ENCODE measurements around the gene D2HGDH.

D2HGDH gene

GRCh38 chr2:241721852-241722251 is 12.6 kb upstream of the D2HGDH start:
- H3K79me1 ChIP-seq (ENCODE audit: low read length): no peaks in the 10 kb centered on the region
- H3K9ac ChIP-seq (ENCODE audit: low read length): no peak overlapping the region
- no peak overlapping the region for H2BK120ac ChIP-seq (ENCODE audit: insufficient read depth, low read length, poor library complexity)
- no peak overlapping the region for H3K14ac ChIP-seq (ENCODE audit: low read length)
- no peak overlapping the region for H3K4ac ChIP-seq (ENCODE audit: low read depth, low read length)
- H2AK5ac ChIP-seq (ENCODE audit: low read length): no peak overlapping the region
- no peak overlapping the region for H3K27ac ChIP-seq (ENCODE audit: low read depth, low read length)
- H3K4me3 ChIP-seq (ENCODE audit: low read depth, low read length): no peak overlapping the region
- peaks cover 27% of the 10 kb centered on the region for H3K9me3 ChIP-seq (ENCODE audit: insufficient read depth, low read depth, low read length)
- no peaks in the 10 kb centered on the region for H3K79me2 ChIP-seq (ENCODE audit: control insufficient read depth, insufficient read depth, low read length, poor library complexity)
- DNase-seq: no peak
- no peak overlapping the region for H2BK5ac ChIP-seq (ENCODE audit: low read depth, low read length, poor library complexity)
- H3K4me1 ChIP-seq (ENCODE audit: control insufficient read depth in 1 of 2, insufficient read depth in 2 of 2, low read length in 2 of 2): peaks cover 0 to 2% of the 10 kb centered on the region in 2 experiments
- WGBS (ENCODE audit: extremely low coverage, insufficient coverage, insufficient read length): no CpG with 5 or more reads among the region's 12 CpGs
- H4K12ac ChIP-seq (ENCODE audit: low read depth, low read length): no peak overlapping the region
- no peaks in the 10 kb centered on the region for H3K27me3 ChIP-seq (ENCODE audit: insufficient read depth, low read length)
- peak overlapping the region; percentile 10 for H3K18ac ChIP-seq (ENCODE audit: low read length)
- no peak overlapping the region for H4K8ac ChIP-seq (ENCODE audit: low read depth, low read length)
- no peak overlapping the region for H3K23ac ChIP-seq (ENCODE audit: low read length)
- peaks cover 50 to 55% of the 10 kb centered on the region in 2 experiments for H3K36me3 ChIP-seq (ENCODE audit: control insufficient read depth in 1 of 2, insufficient read depth in 2 of 2, low read length in 2 of 2)
- no peak overlapping the region for H4K91ac ChIP-seq (ENCODE audit: low read depth, low read length)
- no peak overlapping the region for H2BK12ac ChIP-seq (ENCODE audit: low read length)
- no peak overlapping the region for H3K4me2 ChIP-seq (ENCODE audit: low read length)
- no peak overlapping the region for H2AFZ ChIP-seq (ENCODE audit: insufficient read depth, low read length, poor library complexity)

GRCh38 chr2:241722896-241723454 is 11.5 kb upstream of the D2HGDH start:
- Histone ChIP-seq H3K4ac (ENCODE audit: low read depth, low read length) (no peak overlapping the region), H3K4me2 (ENCODE audit: low read length) (no peak overlapping the region), H3K18ac (ENCODE audit: low read length) (no peak overlapping the region), H3K79me2 (ENCODE audit: control insufficient read depth, insufficient read depth, low read length, poor library complexity) (no peaks in the 10 kb centered on the region), H3K9ac (ENCODE audit: low read length) (no peak overlapping the region), H4K12ac (ENCODE audit: low read depth, low read length) (no peak overlapping the region), H3K9me3 (ENCODE audit: insufficient read depth, low read depth, low read length) (peaks cover 27% of the 10 kb centered on the region), H2BK5ac (ENCODE audit: low read depth, low read length, poor library complexity) (no peak overlapping the region), H3K27me3 (ENCODE audit: insufficient read depth, low read length) (no peaks in the 10 kb centered on the region), H2BK12ac (ENCODE audit: low read length) (no peak overlapping the region), H3K27ac (ENCODE audit: low read depth, low read length) (no peak overlapping the region), H3K79me1 (ENCODE audit: low read length) (no peaks in the 10 kb centered on the region), H4K8ac (ENCODE audit: low read depth, low read length) (no peak overlapping the region), H2BK120ac (ENCODE audit: insufficient read depth, low read length, poor library complexity) (no peak overlapping the region), H3K23ac (ENCODE audit: low read length) (no peak overlapping the region), H2AK5ac (ENCODE audit: low read length) (no peak overlapping the region), H3K4me1 (ENCODE audit: control insufficient read depth in 1 of 2, insufficient read depth in 2 of 2, low read length in 2 of 2) (peaks cover 0 to 2% of the 10 kb centered on the region in 2 experiments), H2AFZ (ENCODE audit: insufficient read depth, low read length, poor library complexity) (no peak overlapping the region), H3K14ac (ENCODE audit: low read length) (no peak overlapping the region), H3K36me3 (ENCODE audit: control insufficient read depth in 1 of 2, insufficient read depth in 2 of 2, low read length in 2 of 2) (peaks cover 51 to 55% of the 10 kb centered on the region in 2 experiments), H4K91ac (ENCODE audit: low read depth, low read length) (no peak overlapping the region), H3K4me3 (ENCODE audit: low read depth, low read length) (peak overlapping the region; percentile 25)
- no peak for DNase-seq
- WGBS (ENCODE audit: extremely low coverage, insufficient coverage, insufficient read length): no CpG with 5 or more reads among the region's 21 CpGs

- no peak overlapping the region for H3K9ac ChIP-seq (ENCODE audit: low read length)
- H3K27me3 ChIP-seq (ENCODE audit: insufficient read depth, low read length): no peaks in the 10 kb centered on the region
- peaks cover 49% of the 10 kb centered on the region in 2 experiments for H3K36me3 ChIP-seq (ENCODE audit: control insufficient read depth in 1 of 2, insufficient read depth in 2 of 2, low read length in 2 of 2)
- H3K9me3 ChIP-seq (ENCODE audit: insufficient read depth, low read depth, low read length): peaks cover 27% of the 10 kb centered on the region
- no peak overlapping the region for H3K18ac ChIP-seq (ENCODE audit: low read length)
- no peak overlapping the region for H4K8ac ChIP-seq (ENCODE audit: low read depth, low read length)
- no peak overlapping the region for H3K4me3 ChIP-seq (ENCODE audit: low read depth, low read length)
- H3K4ac ChIP-seq (ENCODE audit: low read depth, low read length): no peak overlapping the region
- H3K79me2 ChIP-seq (ENCODE audit: control insufficient read depth, insufficient read depth, low read length, poor library complexity): no peaks in the 10 kb centered on the region
- no peak overlapping the region for H4K91ac ChIP-seq (ENCODE audit: low read depth, low read length)
- no peak overlapping the region for H2BK5ac ChIP-seq (ENCODE audit: low read depth, low read length, poor library complexity)
- no peak overlapping the region for H2AK5ac ChIP-seq (ENCODE audit: low read length)
- H3K4me1 ChIP-seq (ENCODE audit: control insufficient read depth in 1 of 2, insufficient read depth in 2 of 2, low read length in 2 of 2): peaks cover 0 to 2% of the 10 kb centered on the region in 2 experiments
- H3K79me1 ChIP-seq (ENCODE audit: low read length): no peaks in the 10 kb centered on the region
- no peak overlapping the region for H4K12ac ChIP-seq (ENCODE audit: low read depth, low read length)
- no peak overlapping the region for H3K23ac ChIP-seq (ENCODE audit: low read length)
- no peak overlapping the region for H2BK120ac ChIP-seq (ENCODE audit: insufficient read depth, low read length, poor library complexity)
- no peak for DNase-seq
- H3K27ac ChIP-seq (ENCODE audit: low read depth, low read length): no peak overlapping the region
- no peak overlapping the region for H3K14ac ChIP-seq (ENCODE audit: low read length)
- no peak overlapping the region for H2BK12ac ChIP-seq (ENCODE audit: low read length)
- no peak overlapping the region for H2AFZ ChIP-seq (ENCODE audit: insufficient read depth, low read length, poor library complexity)
- WGBS (ENCODE audit: extremely low coverage, insufficient coverage, insufficient read length): no CpG with 5 or more reads among the region's 41 CpGs
- H3K4me2 ChIP-seq (ENCODE audit: low read length): no peak overlapping the region
These were observed 10.0 kb upstream of the D2HGDH start for GRCh38 chr2:241724259-241724974.

- Histone ChIP-seq H3K79me1 (ENCODE audit: low read length) (no peaks in the 10 kb centered on the region), H3K4me1 (ENCODE audit: control insufficient read depth in 1 of 2, insufficient read depth in 2 of 2, low read length in 2 of 2) (peaks cover 0 to 2% of the 10 kb centered on the region in 2 experiments), H2BK12ac (ENCODE audit: low read length) (no peak overlapping the region), H4K91ac (ENCODE audit: low read depth, low read length) (no peak overlapping the region), H3K27ac (ENCODE audit: low read depth, low read length) (no peak overlapping the region), H3K23ac (ENCODE audit: low read length) (no peak overlapping the region), H3K36me3 (ENCODE audit: control insufficient read depth in 1 of 2, insufficient read depth in 2 of 2, low read length in 2 of 2) (peaks cover 41% of the 10 kb centered on the region in 2 experiments), H2BK5ac (ENCODE audit: low read depth, low read length, poor library complexity) (no peak overlapping the region), H3K27me3 (ENCODE audit: insufficient read depth, low read length) (no peaks in the 10 kb centered on the region), H3K9ac (ENCODE audit: low read length) (no peak overlapping the region), H2AK5ac (ENCODE audit: low read length) (no peak overlapping the region), H4K12ac (ENCODE audit: low read depth, low read length) (no peak overlapping the region), H3K14ac (ENCODE audit: low read length) (no peak overlapping the region), H3K18ac (ENCODE audit: low read length) (no peak overlapping the region), H2BK120ac (ENCODE audit: insufficient read depth, low read length, poor library complexity) (no peak overlapping the region), H4K8ac (ENCODE audit: low read depth, low read length) (no peak overlapping the region), H3K4me3 (ENCODE audit: low read depth, low read length) (no peak overlapping the region), H3K79me2 (ENCODE audit: control insufficient read depth, insufficient read depth, low read length, poor library complexity) (no peaks in the 10 kb centered on the region), H3K9me3 (ENCODE audit: insufficient read depth, low read depth, low read length) (peaks cover 24% of the 10 kb centered on the region), H3K4me2 (ENCODE audit: low read length) (no peak overlapping the region), H3K4ac (ENCODE audit: low read depth, low read length) (no peak overlapping the region), H2AFZ (ENCODE audit: insufficient read depth, low read length, poor library complexity) (no peak overlapping the region)
- no peak for DNase-seq
- WGBS (ENCODE audit: extremely low coverage, insufficient coverage, insufficient read length): no CpG with 5 or more reads among the region's 76 CpGs
These were observed 9.2 kb upstream of the D2HGDH start for GRCh38 chr2:241724975-241725870.
